ENCODE data around the gene NHLRC3.

- TF ChIP-seq, protein P1, sequence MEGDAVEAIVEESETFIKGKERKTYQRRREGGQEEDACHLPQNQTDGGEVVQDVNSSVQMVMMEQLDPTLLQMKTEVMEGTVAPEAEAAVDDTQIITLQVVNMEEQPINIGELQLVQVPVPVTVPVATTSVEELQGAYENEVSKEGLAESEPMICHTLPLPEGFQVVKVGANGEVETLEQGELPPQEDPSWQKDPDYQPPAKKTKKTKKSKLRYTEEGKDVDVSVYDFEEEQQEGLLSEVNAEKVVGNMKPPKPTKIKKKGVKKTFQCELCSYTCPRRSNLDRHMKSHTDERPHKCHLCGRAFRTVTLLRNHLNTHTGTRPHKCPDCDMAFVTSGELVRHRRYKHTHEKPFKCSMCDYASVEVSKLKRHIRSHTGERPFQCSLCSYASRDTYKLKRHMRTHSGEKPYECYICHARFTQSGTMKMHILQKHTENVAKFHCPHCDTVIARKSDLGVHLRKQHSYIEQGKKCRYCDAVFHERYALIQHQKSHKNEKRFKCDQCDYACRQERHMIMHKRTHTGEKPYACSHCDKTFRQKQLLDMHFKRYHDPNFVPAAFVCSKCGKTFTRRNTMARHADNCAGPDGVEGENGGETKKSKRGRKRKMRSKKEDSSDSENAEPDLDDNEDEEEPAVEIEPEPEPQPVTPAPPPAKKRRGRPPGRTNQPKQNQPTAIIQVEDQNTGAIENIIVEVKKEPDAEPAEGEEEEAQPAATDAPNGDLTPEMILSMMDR (IDR thresholded peaks at IDR 0.05): no peak
- no peak for TF ChIP-seq POLR2A (IDR thresholded peaks at IDR 0.05)
These were observed 35.7 kb downstream of the NHLRC3 start for GRCh38 chr13:39073983-39074382.
